ENCODE results near the gene PIK3CA. TPM values are rescaled to one million over a fixed set of nuclear protein-coding genes. Genes with fewer than 3 reads are reported as not detected.

Gene PIK3CA
- total RNA-seq, 8 experiments from 2014 or later: 13.4 to 21.7 (median 16.1) TPM

DNA sequence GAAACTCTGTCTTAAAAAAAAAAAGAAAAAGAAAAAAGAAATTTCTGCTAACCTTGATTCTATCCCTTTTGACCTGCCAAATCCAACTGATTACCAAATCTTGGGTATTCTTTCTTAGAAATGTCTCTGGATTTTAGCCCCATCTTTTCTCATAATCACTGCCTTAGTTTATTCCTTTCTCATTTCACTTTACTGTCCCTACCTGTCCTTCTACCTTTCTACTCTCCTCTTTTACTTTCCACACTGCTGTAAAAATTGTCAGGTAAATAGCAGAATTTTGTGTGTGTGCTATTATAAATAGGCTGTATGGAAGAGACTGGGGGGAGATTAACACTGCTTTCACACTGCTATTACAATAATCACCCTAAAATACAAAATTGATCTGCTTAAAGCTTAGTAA is 16.7 kb downstream of the PIK3CA start:
- H3K27ac ChIP-seq: no peak overlapping the region
- in situ Hi-C loops (cut with MboI; ENCODE audit: low pct_unique_long_range_greater_than_20kb in 2 of 9, low sequenced_read_pairs in 9 of 9, unreplicated experiment in 9 of 9): no loop called here
- ATAC-seq (replicated peaks in 6 of 8): no peak
- no peak overlapping the region for H3K4me3 ChIP-seq
- H3K4me1 ChIP-seq (replicated peaks in 1 of 2): no peaks in the 10 kb centered on the region

DNA sequence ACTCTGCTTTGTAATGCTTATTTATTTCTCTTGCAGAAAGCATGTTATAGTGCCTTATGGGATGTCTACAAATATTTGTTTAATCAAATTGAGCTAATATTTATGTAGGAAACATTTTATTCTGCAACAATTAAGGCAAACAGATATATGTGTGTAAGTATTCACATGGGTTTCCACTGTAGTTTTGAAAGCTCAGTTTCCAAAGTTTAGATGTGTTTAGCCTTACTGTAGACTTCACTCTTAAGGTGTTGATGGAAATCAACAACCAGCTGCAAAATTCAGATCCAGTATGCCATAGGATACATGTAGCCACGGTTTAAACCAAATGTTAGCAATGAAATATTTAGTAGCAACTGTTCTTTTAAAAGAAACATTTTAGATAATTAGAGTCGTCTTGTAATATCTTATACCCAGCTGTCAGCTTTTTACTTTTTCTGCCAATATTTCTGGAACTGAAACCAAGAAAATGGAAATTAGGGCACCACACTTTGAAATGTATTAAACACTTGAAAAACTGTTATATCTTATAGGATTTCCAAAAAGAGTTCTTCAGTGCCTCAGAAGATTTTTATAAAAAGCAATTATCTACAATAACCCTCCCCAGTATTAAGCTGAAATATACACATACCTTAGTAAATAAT is 18.5 kb downstream of the PIK3CA start:
- ATAC-seq (replicated peaks in 6 of 8): no peak
- in situ Hi-C loops (cut with MboI; ENCODE audit: low pct_unique_long_range_greater_than_20kb in 2 of 9, low sequenced_read_pairs in 9 of 9, unreplicated experiment in 9 of 9): no loop called here
- Histone ChIP-seq H3K27ac (no peak overlapping the region), H3K4me3 (no peak overlapping the region), H3K4me1 (replicated peaks in 1 of 2) (no peaks in the 10 kb centered on the region)
- 0 to 100% (median 81%) methylated on average over 1 to 2 of the region's 2 CpGs; no CpG with 5 or more reads in 1 of the 10 experiments for WGBS, 10 experiments

- Histone ChIP-seq H3K27ac (no peak overlapping the region), H3K4me3 (no peak overlapping the region), H3K4me1 (replicated peaks in 1 of 2) (no peaks in the 10 kb centered on the region)
- in situ Hi-C loops (cut with MboI; ENCODE audit: low pct_unique_long_range_greater_than_20kb in 2 of 9, low sequenced_read_pairs in 9 of 9, unreplicated experiment in 9 of 9): no loop called here
- WGBS, 10 experiments: 81 to 100% (median 92%) methylated on average over 1 to 2 of the region's 2 CpGs; no CpG with 5 or more reads in 1 of the 10 experiments
- ATAC-seq (replicated peaks in 6 of 8): no peak
Measured at GRCh38 chr3:179168918-179169317, 20.8 kb downstream of the PIK3CA start.

GRCh38 chr3:179172546-179172945 is 24.4 kb downstream of the PIK3CA start:
- Histone ChIP-seq H3K4me3 (no peak overlapping the region), H3K27ac (no peak overlapping the region), H3K4me1 (replicated peaks in 1 of 2) (no peaks in the 10 kb centered on the region)
- no peak for ATAC-seq (replicated peaks in 6 of 8)
- in situ Hi-C loops (cut with MboI; ENCODE audit: low pct_unique_long_range_greater_than_20kb in 2 of 9, low sequenced_read_pairs in 9 of 9, unreplicated experiment in 9 of 9): no loop called here

DNA sequence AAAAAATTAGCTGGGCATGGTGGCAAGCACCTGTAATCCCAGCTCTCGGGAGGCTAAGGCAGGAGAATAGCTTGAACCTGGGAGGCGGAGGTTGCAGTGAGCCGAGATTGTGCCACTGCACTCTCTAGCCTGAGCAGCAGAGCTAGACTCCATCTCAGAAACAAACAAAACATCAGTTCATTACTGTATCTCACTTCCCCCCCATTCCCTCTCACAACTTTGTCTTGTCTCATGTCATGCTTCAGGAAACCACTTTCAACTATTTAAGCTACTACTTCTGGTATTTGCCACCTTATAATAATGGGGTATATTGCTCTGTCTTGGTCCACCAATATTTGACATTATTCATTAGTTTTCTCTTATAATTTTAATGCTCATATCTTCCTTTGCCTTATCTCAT is 26.2 kb downstream of the PIK3CA start:
- Histone ChIP-seq H3K4me3 (no peak overlapping the region), H3K4me1 (replicated peaks in 1 of 2) (no peaks in the 10 kb centered on the region), H3K27ac (no peak overlapping the region)
- in situ Hi-C loops (cut with MboI; ENCODE audit: low pct_unique_long_range_greater_than_20kb in 2 of 9, low sequenced_read_pairs in 9 of 9, unreplicated experiment in 9 of 9): no loop called here
- WGBS, 10 experiments: 92 to 100% methylated on average over 1 to 2 of the region's 3 CpGs; no CpG with 5 or more reads in 8 of the 10 experiments
- ATAC-seq (replicated peaks in 6 of 8): no peak

GRCh38 chr3:179174898-179175297 is 26.7 kb downstream of the PIK3CA start:
- WGBS, 10 experiments: 29 to 100% (median 83%) methylated on average over 1 of the region's 1 CpG; no CpG with 5 or more reads in 3 of the 10 experiments
- H3K27ac ChIP-seq: no peak overlapping the region
- H3K4me3 ChIP-seq: no peak overlapping the region
- no peaks in the 10 kb centered on the region for H3K4me1 ChIP-seq (replicated peaks in 1 of 2)
- in situ Hi-C loops (cut with MboI; ENCODE audit: low pct_unique_long_range_greater_than_20kb in 2 of 9, low sequenced_read_pairs in 9 of 9, unreplicated experiment in 9 of 9): no loop called here
- ATAC-seq (replicated peaks in 6 of 8): no peak

DNA sequence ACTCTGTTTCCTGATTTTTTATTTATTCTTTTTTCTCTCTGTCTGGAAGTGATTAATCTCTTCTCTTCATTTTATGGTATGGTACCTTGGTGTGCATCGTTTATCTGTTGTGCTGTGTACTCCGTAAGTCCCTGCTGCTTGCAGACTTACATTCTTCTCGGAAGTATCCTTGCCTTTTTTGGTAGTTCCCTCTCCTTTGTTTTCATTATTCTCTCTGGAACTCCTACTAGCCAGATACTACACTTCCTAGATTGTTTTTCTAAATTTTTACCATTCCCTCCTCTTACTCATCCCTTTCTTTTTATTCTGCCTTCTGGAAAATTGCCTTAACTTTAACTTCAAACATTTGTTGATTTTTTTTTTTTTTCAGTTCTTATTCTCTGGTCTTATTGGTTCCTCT is 27.2 kb downstream of the PIK3CA start:
- H3K27ac ChIP-seq: no peak overlapping the region
- WGBS, 10 experiments: 19 to 77% (median 63%) methylated on average over 1 to 3 of the region's 3 CpGs
- no peak for ATAC-seq (replicated peaks in 6 of 8)
- H3K4me3 ChIP-seq: no peak overlapping the region
- H3K4me1 ChIP-seq (replicated peaks in 1 of 2): peaks cover 0 to 4% of the 10 kb centered on the region in 2 donors
- in situ Hi-C loops (cut with MboI; ENCODE audit: low pct_unique_long_range_greater_than_20kb in 2 of 9, low sequenced_read_pairs in 9 of 9, unreplicated experiment in 9 of 9): no loop called here

DNA sequence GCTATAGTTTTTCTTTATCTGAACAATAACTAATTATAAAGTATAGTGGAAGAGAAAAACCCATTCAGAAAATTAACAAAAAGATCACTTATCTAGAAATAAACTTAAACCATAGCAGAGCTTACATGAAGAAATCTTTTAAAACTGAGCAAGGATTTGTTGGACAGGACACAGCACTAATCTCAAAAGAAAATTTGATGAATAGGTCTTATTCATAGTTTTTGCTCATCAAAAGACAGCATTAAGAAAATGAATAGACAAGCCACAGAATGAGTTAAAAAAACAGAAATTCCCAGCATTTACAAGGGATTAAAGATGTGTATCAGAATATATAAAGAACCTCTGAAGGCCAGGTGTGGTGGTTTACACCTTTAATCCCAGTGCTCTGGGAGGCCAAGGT is 29.5 kb downstream of the PIK3CA start:
- Histone ChIP-seq H3K27ac (no peak overlapping the region), H3K4me3 (no peak overlapping the region), H3K4me1 (replicated peaks in 1 of 2) (peaks cover 0 to 13% of the 10 kb centered on the region in 2 donors)
- in situ Hi-C loops (cut with MboI; ENCODE audit: low pct_unique_long_range_greater_than_20kb in 2 of 9, low sequenced_read_pairs in 9 of 9, unreplicated experiment in 9 of 9): no loop called here
- no peak for ATAC-seq (replicated peaks in 6 of 8)

DNA sequence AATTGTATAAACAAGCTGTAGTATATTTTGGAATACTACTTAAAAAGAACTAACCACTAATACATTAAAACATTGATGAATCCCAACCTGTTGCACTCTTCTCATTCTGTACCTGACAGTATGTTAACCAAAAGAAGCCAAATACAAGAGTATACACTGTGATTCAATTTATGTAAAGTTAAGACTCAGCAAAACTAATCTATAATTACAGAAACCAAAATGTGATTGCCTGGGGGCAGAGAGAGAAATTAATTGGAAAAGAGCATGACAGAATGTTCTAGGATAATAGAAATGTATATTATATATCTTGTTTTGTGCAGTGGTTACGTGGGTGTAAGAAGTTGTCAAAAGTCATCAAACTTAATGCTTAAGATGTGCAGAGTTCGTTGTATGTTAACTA is 31.1 kb downstream of the PIK3CA start:
- in situ Hi-C loops (cut with MboI; ENCODE audit: low pct_unique_long_range_greater_than_20kb in 2 of 9, low sequenced_read_pairs in 9 of 9, unreplicated experiment in 9 of 9): no loop called here
- H3K4me3 ChIP-seq: no peak overlapping the region
- no peak overlapping the region for H3K27ac ChIP-seq
- 63 to 100% (median 88%) methylated on average over 1 to 2 of the region's 2 CpGs; no CpG with 5 or more reads in 4 of the 10 experiments for WGBS, 10 experiments
- peaks cover 0 to 13% of the 10 kb centered on the region in 2 donors for H3K4me1 ChIP-seq (replicated peaks in 1 of 2)
- ATAC-seq (replicated peaks in 6 of 8): no peak

DNA sequence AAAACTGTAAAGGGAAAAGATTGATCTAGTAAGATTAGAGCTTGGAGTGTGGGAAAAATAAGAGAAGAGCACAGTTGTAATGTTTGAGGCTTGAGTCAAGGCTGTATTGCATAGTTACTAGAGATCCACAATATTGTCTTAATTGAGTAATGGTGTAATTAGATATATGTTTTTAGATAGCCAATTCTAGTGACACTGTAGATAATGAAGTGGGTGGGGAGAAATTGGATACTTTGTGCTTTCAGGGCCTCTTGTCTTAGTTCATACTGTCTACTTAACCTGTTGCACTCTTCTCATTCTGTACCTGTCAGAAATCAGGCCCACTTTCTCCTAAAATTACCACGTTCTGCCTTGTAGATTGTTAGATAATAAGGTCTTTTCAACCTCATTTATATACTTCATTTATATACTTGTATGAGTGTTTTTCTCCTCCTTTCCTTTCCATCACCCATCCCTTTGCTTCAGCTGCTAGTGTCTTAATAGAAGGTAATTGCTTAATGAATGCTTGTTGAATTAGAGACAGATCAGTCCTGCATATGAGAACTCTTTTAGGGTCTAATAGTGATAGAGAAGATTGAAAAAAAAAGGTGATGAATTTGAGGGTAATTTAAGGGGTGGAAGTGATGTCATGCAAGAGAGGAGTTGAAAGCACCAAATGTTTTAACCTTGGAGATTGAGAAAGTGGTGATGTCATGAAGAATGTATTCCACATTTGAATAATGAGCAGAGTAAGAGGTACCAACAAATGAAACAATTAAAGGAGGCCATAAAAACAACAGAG is 32.0 kb downstream of the PIK3CA start:
- ATAC-seq (replicated peaks in 6 of 8): peak; percentile 24 to 84 (median 56)
- WGBS, 10 experiments: 33 to 100% (median 57%) methylated on average over 1 of the region's 1 CpG; no CpG with 5 or more reads in 5 of the 10 experiments
- no peak overlapping the region for H3K4me3 ChIP-seq
- H3K4me1 ChIP-seq (replicated peaks in 1 of 2): peaks cover 0 to 13% of the 10 kb centered on the region in 2 donors
- no peak overlapping the region for H3K27ac ChIP-seq
- in situ Hi-C loops (cut with MboI; ENCODE audit: low pct_unique_long_range_greater_than_20kb in 2 of 9, low sequenced_read_pairs in 9 of 9, unreplicated experiment in 9 of 9): no loop called here

DNA sequence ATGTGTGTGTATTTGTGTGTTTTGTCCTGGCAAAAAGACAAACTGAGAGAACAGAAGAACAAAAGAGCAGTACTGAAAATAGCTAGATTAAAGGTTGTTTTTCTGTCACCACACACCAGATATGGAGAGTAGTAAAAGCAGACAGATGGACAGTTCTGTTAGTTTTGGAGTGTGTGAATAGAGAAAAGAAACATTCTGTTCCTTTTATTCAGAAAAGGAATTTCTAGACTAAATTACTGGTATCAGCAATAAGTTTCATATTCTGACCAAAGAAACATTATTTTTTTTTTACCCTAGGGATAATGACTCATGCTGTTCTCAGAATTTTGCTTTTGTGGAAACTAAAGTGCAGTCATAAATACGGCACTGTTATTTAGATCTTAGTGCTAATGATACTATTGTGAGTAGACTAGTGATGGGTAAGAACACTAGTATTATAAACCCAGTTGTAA is 32.9 kb downstream of the PIK3CA start:
- 0 to 91% (median 65%) methylated on average over 1 of the region's 1 CpG; no CpG with 5 or more reads in 2 of the 10 experiments for WGBS, 10 experiments
- Histone ChIP-seq H3K4me1 (replicated peaks in 1 of 2) (peaks cover 0 to 13% of the 10 kb centered on the region in 2 donors), H3K27ac (peak overlapping the region in 1 of 2 donors; percentile 33), H3K4me3 (no peak overlapping the region)
- in situ Hi-C loops (cut with MboI; ENCODE audit: low pct_unique_long_range_greater_than_20kb in 2 of 9, low sequenced_read_pairs in 9 of 9, unreplicated experiment in 9 of 9): no loop called here
- peak in 6 of 8 experiments; percentile 17 to 64 (median 40) for ATAC-seq (replicated peaks in 6 of 8)

DNA sequence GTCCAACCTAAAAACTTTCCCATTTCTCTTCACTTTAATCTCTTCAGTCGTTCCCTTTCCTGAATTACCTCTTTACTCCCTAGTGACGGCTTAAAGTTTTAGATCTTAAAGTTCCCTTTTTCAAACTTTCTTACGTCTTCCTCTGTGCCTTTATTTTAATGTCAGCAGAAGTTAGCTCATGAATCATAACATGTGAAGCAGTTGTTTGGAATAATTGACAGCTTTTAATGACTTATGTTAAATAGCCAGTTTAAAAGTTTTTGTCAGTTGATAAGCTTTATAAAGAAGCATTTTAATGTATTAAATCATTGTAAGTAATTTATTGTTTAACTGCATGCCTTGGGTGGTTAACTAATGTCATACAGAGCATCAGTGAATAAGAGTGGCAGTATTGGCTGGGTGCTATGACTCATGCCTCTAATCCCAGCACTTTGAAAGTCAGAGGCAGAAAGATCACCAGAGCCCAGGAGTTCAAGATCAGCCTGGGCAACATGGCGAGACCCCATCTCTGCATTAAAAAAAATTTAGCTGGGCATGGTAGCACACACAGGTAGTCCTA is 33.9 kb downstream of the PIK3CA start:
- ATAC-seq (replicated peaks in 6 of 8): peak in 6 of 8 experiments; percentile 23 to 66 (median 54)

DNA sequence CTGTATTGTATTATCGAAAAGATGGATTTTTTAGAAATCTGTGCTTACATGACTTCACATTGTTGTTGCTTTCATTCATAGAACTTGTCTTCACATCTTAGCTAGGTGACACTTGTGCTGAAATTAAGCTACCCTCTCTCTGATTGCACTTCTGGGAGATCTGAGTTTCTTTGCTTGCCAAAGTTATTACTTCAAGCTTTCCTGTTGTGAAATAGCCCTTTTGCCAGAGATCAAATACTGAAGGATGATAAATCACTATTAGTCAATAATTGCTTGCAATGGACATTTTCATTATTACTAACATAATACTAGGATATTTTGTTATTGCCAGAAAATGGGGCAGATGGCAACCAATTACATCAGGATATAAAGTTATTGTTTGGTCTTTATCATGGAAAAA is 34.7 kb downstream of the PIK3CA start:
- in situ Hi-C loops (cut with MboI; ENCODE audit: low pct_unique_long_range_greater_than_20kb in 2 of 9, low sequenced_read_pairs in 9 of 9, unreplicated experiment in 9 of 9): no loop called here
- Histone ChIP-seq H3K27ac (no peak overlapping the region), H3K4me3 (no peak overlapping the region), H3K4me1 (replicated peaks in 1 of 2) (peaks cover 0 to 13% of the 10 kb centered on the region in 2 donors)
- ATAC-seq (replicated peaks in 6 of 8): no peak
- 88 to 100% (median 100%) methylated on average over 1 of the region's 1 CpG; no CpG with 5 or more reads in 2 of the 10 experiments for WGBS, 10 experiments

More for the DNA sequence above, 33.9 kb downstream of the PIK3CA start:
- in situ Hi-C loops (cut with MboI; ENCODE audit: low pct_unique_long_range_greater_than_20kb in 2 of 9, low sequenced_read_pairs in 9 of 9, unreplicated experiment in 9 of 9): no loop called here
- Histone ChIP-seq H3K27ac (no peak overlapping the region), H3K4me3 (no peak overlapping the region), H3K4me1 (replicated peaks in 1 of 2) (peaks cover 0 to 13% of the 10 kb centered on the region in 2 donors)
- WGBS, 10 experiments: 42 to 93% (median 79%) methylated on average over 2 to 4 of the region's 4 CpGs
